Bronchial epithelial cell (primary cell): ENCODE results near the gene AHCYL2. TPM values are rescaled to one million over a fixed set of nuclear protein-coding genes. Genes with fewer than 3 reads are reported as not detected.

Source experiments
- DNase-seq: peaks from one replicate; pipeline ENCODE4 v3.0.0-alpha.2; 2010; ENCODE audit warnings: low read depth
- FAIRE-seq: peaks from 2 replicates; lab custom pipeline; 2011; peaks lifted over from hg19 to GRCh38; lab: Jason Lieb, UNC
- H3K27me3 ChIP-seq: 2 replicates; pipeline ENCODE4 v1.5.1; 2011; ENCODE audit warnings: low read length; ENCODE audit not compliant: control insufficient read depth, insufficient read depth
- H3K36me3 ChIP-seq: 2 replicates; pipeline ENCODE4 v1.5.1; 2011; ENCODE audit warnings: low read length; ENCODE audit not compliant: control insufficient read depth, insufficient read depth
- H3K4me3 ChIP-seq: 2 replicates; pipeline ENCODE4 v1.5.1; 2011; ENCODE audit warnings: mild to moderate bottlenecking, low read depth, low read length, control low read depth
- CTCF ChIP-seq: IDR thresholded peaks from 2 replicates; pipeline ENCODE4 v1.5.1; 2011; ENCODE audit warnings: mild to moderate bottlenecking, moderate library complexity, low read length, control low read depth, inconsistent platforms; ENCODE audit not compliant: insufficient read depth, severe bottlenecking
- total RNA-seq: library from RNA; depleted of rRNA; stranded (reverse); fragments of >200 nt; gene quantifications from 2 replicates; pipeline ENCODE4 v1.2.1, GENCODE V29; 2014

AHCYL2 gene
- total RNA-seq, 1 donor from 2014 or later: 5.0 TPM

DNA sequence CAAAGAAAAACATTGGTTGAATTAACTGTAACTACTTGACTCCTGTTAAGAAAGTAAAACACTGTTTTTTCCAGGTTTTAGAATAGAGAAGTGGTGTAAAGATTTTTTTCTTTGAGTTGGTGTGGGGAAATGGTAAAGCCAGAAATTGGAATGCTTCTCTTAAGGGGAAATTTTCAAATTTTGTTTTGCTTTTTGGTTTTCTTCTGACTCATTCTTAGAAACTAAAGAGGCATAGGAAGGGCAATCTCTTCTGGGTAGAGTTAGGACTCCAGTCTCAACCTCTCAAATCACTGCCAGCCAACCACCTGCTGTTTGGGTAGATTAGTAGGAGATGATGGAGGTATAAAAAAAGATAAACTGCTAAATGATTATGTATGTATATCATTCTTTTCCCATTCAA, 161.7 kb downstream of the AHCYL2 start:
- Histone ChIP-seq H3K27me3 (no peaks in the 10 kb centered on the region), H3K36me3 (no peaks in the 10 kb centered on the region), H3K4me3 (no peak overlapping the region)
- DNase-seq (no peak), FAIRE-seq (no peak)
- TF ChIP-seq CTCF: no peak

DNA sequence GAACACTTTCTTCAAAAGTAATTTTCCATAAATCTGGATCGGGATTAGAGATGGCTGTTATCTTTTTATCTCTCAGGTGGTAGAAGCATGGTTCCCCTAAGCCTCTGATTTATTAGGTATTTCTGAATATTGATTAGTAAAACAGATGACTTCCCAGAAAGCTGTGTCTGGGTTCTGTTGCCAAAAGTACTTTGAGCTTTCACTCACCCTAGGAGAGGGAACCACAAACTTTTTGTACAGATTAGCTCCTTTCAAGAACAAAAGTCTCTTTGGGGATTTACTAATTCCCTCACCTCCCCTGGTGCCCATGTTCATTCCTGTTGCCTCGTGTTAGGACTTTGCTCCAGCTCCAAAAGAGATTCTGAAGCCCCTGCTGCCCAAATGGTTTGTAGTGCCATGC, 162.7 kb downstream of the AHCYL2 start:
- H3K36me3 ChIP-seq: no peaks in the 10 kb centered on the region
- H3K4me3 ChIP-seq: no peak overlapping the region
- no peak for DNase-seq
- FAIRE-seq: no peak
- H3K27me3 ChIP-seq: no peaks in the 10 kb centered on the region
- no peak for TF ChIP-seq CTCF

DNA sequence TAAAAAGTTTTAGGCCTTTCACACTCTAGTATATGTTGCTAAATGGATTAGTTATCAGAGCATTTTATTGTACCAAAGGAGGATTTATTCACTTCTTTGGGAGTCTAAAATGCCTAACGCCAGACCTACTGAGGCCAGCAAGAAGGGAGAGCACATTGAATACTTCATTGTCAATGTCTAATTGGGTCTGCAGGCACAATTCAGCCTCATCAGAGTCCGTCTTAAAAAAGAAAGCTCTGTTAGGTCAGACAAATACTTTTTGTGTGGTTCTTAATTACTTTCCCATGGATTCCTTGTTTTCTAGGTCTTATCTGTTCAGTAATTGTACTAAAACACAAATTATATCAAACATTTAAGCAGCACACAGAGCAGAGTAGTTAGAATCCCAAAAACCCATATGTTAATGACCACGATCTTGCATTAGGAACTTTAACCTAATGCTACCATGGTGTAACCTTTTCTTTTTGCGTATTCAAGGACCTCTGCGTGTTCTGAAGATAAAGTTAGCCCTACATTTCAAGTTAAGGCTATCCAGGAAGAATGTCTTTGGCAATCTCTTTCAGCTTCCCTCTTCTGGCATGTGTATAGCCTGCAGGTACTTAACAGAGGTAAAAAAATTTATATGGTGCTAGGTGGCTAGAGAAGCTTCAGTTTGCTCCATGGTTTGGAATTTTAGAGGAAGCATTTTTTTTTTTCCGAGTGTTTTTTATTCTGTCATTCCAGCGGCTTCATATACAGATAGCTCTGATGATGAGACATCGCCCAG, 163.7 kb downstream of the AHCYL2 start:
- no peaks in the 10 kb centered on the region for H3K27me3 ChIP-seq
- DNase-seq: no peak
- no peaks in the 10 kb centered on the region for H3K36me3 ChIP-seq
- H3K4me3 ChIP-seq: no peak overlapping the region
- no peak for TF ChIP-seq CTCF
- FAIRE-seq: no peak

DNA sequence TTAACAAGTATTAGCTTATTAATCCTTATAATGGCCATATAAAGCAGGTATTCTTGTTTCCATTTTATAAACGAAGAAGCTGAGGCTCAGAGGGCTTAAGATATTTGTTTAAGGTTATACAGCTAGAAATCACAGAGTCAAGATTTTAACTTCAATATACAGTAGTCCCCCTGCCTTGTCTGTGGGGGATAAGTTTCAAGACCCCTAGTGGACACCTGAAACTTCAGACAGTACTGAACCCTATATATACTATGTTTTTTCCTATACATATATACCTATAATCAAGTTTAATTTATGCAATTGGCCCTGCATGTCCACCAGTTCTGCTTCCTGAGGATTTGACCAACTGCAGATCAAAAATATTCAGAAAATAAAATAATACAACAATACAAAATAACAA, 165.0 kb downstream of the AHCYL2 start:
- Histone ChIP-seq H3K27me3 (no peaks in the 10 kb centered on the region), H3K4me3 (no peak overlapping the region), H3K36me3 (no peaks in the 10 kb centered on the region)
- no peak for TF ChIP-seq CTCF
- no peak for DNase-seq
- no peak for FAIRE-seq

DNA sequence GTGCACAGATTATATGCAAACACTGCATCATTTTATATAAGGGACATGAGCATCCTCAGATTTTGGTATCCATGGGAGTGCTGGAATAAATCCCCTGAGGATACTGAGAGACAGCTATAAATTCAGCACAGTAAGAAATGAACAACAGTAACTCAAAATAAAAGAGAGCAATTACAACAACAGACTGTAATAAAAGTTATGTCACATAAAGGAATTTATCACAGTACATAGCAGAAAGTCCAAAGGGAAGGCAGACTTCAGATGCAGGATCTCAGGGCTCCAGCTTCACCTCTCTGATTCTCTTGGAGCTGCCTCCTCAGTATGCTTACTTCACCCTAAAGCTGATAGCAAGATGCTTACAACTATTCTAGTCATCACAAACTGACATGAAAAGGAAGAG, 165.5 kb downstream of the AHCYL2 start:
- no peaks in the 10 kb centered on the region for H3K36me3 ChIP-seq
- no peaks in the 10 kb centered on the region for H3K27me3 ChIP-seq
- H3K4me3 ChIP-seq: no peak overlapping the region
- FAIRE-seq: no peak
- no peak for DNase-seq
- no peak for TF ChIP-seq CTCF
